Spleen (tissue), 11 donors: ENCODE results near the gene DNAJB14. TPM values are rescaled to one million over a fixed set of nuclear protein-coding genes. Genes with fewer than 3 reads are reported as not detected.

Experiments
- DNase-seq: peaks from one replicate; pipeline ENCODE4 v3.0.0-alpha.2; 2020
- H3K27ac ChIP-seq, 8 donors: fragments of 200-600 bp; sonication (generic) in 7 of 8; 1 replicate in 4 of 8; 2 replicates in 4 of 8; pipeline versions ENCODE4 v1.5.0 to v1.8.0; 2016 to 2021; ENCODE audit warnings: inconsistent platforms in 4 of 8, mild to moderate bottlenecking in 4 of 8, moderate library complexity in 1 of 8
- H3K27me3 ChIP-seq, 7 donors: fragments of 200-600 bp; sonication (generic) in 6 of 7; replicated peaks in 1 of 7; 1 replicate in 4 of 7; 2 replicates in 3 of 7; pipeline versions ENCODE4 v1.5.0 to v1.8.0; 2016 to 2021; ENCODE audit warnings: inconsistent platforms in 3 of 7, mild to moderate bottlenecking in 1 of 7
- H3K36me3 ChIP-seq, 6 donors: fragments of 200-600 bp; sonication (generic) in 5 of 6; 1 replicate in 4 of 6; 2 replicates in 2 of 6; pipeline versions ENCODE4 v1.5.0 to v1.8.0; 2016 to 2021; ENCODE audit warnings: inconsistent platforms in 2 of 6
- H3K4me1 ChIP-seq, 6 donors: fragments of 200-600 bp; sonication (generic) in 5 of 6; 1 replicate in 3 of 6; 2 replicates in 3 of 6; pipeline versions ENCODE4 v1.5.0 to v1.8.0; 2016 to 2021; ENCODE audit warnings: inconsistent platforms in 3 of 6
- H3K4me3 ChIP-seq, 8 donors: fragments of 200-600 bp; sonication (generic) in 7 of 8; 1 replicate in 4 of 8; 2 replicates in 4 of 8; pipeline versions ENCODE4 v1.5.0 to v1.8.0; 2016 to 2021; ENCODE audit warnings: inconsistent platforms in 4 of 8, mild to moderate bottlenecking in 4 of 8, moderate library complexity in 2 of 8
- H3K9me3 ChIP-seq, 8 donors: fragments of 200-600 bp; sonication (generic) in 7 of 8; 1 replicate in 4 of 8; 2 replicates in 4 of 8; pipeline versions ENCODE4 v1.5.0 to v1.8.0; 2016 to 2021; ENCODE audit warnings: inconsistent platforms in 4 of 8
- CTCF ChIP-seq, 11 experiments: fragments of 200-600 bp in 7 of 11; fragments of 450-650 bp in 4 of 11; sonication (generic) in 4 of 11; IDR thresholded peaks in 8 of 11; conservative IDR thresholded peaks in 3 of 11; 1 replicate in 7 of 11; 2 replicates in 4 of 11; pipeline versions ENCODE4 v1.4.0 to v1.8.0; 2016 to 2021; ENCODE audit warnings: antibody characterized with exemption in 11 of 11, inconsistent platforms in 4 of 11, mild to moderate bottlenecking in 1 of 11
- POLR2A ChIP-seq, 3 donors: fragments of 450-650 bp; IDR thresholded peaks; one replicate each; pipeline ENCODE4 v1.5.1; 2017; ENCODE audit warnings: antibody characterized with exemption in 3 of 3, mild to moderate bottlenecking in 1 of 3
- POLR2AphosphoS5 ChIP-seq, 3 donors: sonication (generic); formaldehyde crosslinking; IDR thresholded peaks; one replicate each; pipeline ENCODE4 v1.5.1; 2017; ENCODE audit warnings: antibody characterized with exemption in 3 of 3
- WGBS, 5 donors: extraction: QIAGEN DNeasy Blood & Tissue Kit in 3 of 5; methylation state at CpG; one replicate each; pipeline versions ENCODE4 v1.1.5 to v1.1.7; 2013 to 2018; 5-methylcytosine and 5-hydroxymethylcytosine counted together
- intact Hi-C: fragments of 100-400 bp; cut with DNase I; formaldehyde crosslinking; loops from one replicate; pipeline ENCODE4 v1.15.0; 2023; ENCODE audit warnings: low total_unique reads
- polyA plus RNA-seq, 3 donors: library from polyadenylated mRNA; stranded (reverse); fragments of 200-250 nt; gene quantifications; one replicate each; pipeline ENCODE4 v1.2.1, GENCODE V29; 2013
- total RNA-seq, 7 donors: library from RNA; depleted of rRNA in 3 of 7; stranded (reverse); fragments of >200 nt in 3 of 7; fragmentation: NEBNext Ultra II Directional in 4 of 7; extraction: Animal tissue kit (Norgen Biotek cat#: 25700) in 4 of 7; gene quantifications; one replicate each; pipeline versions ENCODE4 v1.1.0 to v1.2.1, GENCODE V29; 2016 to 2021
- donor health status: healthy with polysubstance abuse.
- donor health status: DM: no; HTN: no; CAD: no; lungs with moderate emphysema.
- donor health status: DM: no; HTN: no; CAD: no.
- donor health status: Bipolar disorder and iron deficiency.
- donor health status: healthy.
- donor health status: DM: no; HTN: no; CAD: no.
- donor health status: DM: yes; HTN: yes; CAD: no.

Gene DNAJB14
- total and polyA plus RNA-seq, 10 donors = 10.6 to 77.7 (median 53.3) TPM

GRCh38 chr4:99983289-99983943, 37.0 kb upstream of the DNAJB14 start:
- H3K4me3 ChIP-seq = no peak overlapping the region
- DNase-seq = no peak
- no peaks in the 10 kb centered on the region for H3K36me3 ChIP-seq
- no peaks in the 10 kb centered on the region for H3K27me3 ChIP-seq
- 60 to 83% (median 73%) methylated on average over 4 of the region's 4 CpGs for WGBS, 5 donors
- no peaks in the 10 kb centered on the region for H3K9me3 ChIP-seq
- TF ChIP-seq POLR2AphosphoS5 (IDR thresholded peaks at IDR 0.05) (no peak), CTCF (IDR thresholded peaks at IDR 0.05 in 8 of 11, conservative IDR thresholded peaks at IDR 0.05 in 3 of 11) (no peak), POLR2A (IDR thresholded peaks at IDR 0.05) (no peak)
- intact Hi-C loops = no loop called here
- H3K4me1 ChIP-seq = no peaks in the 10 kb centered on the region
- H3K27ac ChIP-seq = no peak overlapping the region

DNA sequence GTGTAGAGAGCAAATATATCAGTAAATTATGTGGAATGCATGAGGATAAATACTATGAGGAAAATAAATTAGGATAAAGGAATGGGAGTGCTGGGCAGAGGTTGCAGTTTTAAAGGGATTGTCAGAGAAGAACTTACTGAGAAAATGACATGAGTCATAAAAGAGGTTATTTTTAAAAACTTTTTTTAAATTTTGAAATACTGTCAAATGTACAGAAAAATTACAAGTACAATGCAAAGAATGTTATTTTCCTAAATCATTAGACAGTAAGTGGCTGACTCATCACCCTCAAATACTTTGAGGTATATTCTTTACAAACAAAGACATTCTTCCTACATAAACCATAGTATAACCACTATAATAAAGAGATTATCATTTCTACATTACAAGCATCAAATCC, 33.5 kb upstream of the DNAJB14 start:
- Histone ChIP-seq H3K9me3 (peaks cover 0 to 25% (median 0%) of the 10 kb centered on the region in 8 donors), H3K4me1 (no peaks in the 10 kb centered on the region), H3K4me3 (no peak overlapping the region), H3K27ac (no peak overlapping the region), H3K36me3 (no peaks in the 10 kb centered on the region), H3K27me3 (no peaks in the 10 kb centered on the region)
- TF ChIP-seq POLR2A (IDR thresholded peaks at IDR 0.05) (no peak), CTCF (IDR thresholded peaks at IDR 0.05 in 8 of 11, conservative IDR thresholded peaks at IDR 0.05 in 3 of 11) (no peak), POLR2AphosphoS5 (IDR thresholded peaks at IDR 0.05) (no peak)
- DNase-seq = no peak
- intact Hi-C loops = no loop called here

- H3K4me1 ChIP-seq = no peaks in the 10 kb centered on the region
- H3K27ac ChIP-seq = no peak overlapping the region
- TF ChIP-seq CTCF (IDR thresholded peaks at IDR 0.05 in 8 of 11, conservative IDR thresholded peaks at IDR 0.05 in 3 of 11) (no peak), POLR2A (IDR thresholded peaks at IDR 0.05) (no peak), POLR2AphosphoS5 (IDR thresholded peaks at IDR 0.05) (no peak)
- no peak overlapping the region for H3K4me3 ChIP-seq
- peaks cover 0 to 29% (median 0%) of the 10 kb centered on the region in 8 donors for H3K9me3 ChIP-seq
- intact Hi-C loops = no loop called here
- H3K36me3 ChIP-seq = no peaks in the 10 kb centered on the region
- no peak for DNase-seq
- 93 to 97% (median 94%) methylated on average over 9 to 12 of the region's 12 CpGs for WGBS, 5 donors
- peaks cover 0 to 5% (median 0%) of the 10 kb centered on the region in 7 donors for H3K27me3 ChIP-seq
Measured at GRCh38 chr4:99971453-99972111, 25.2 kb upstream of the DNAJB14 start.

GRCh38 chr4:99968330-99968729, 21.9 kb upstream of the DNAJB14 start:
- no peak overlapping the region for H3K4me3 ChIP-seq
- H3K9me3 ChIP-seq = peaks cover 0 to under 1% (median 0%) of the 10 kb centered on the region in 8 donors
- TF ChIP-seq POLR2A (IDR thresholded peaks at IDR 0.05) (no peak), POLR2AphosphoS5 (IDR thresholded peaks at IDR 0.05) (no peak), CTCF (IDR thresholded peaks at IDR 0.05 in 8 of 11, conservative IDR thresholded peaks at IDR 0.05 in 3 of 11) (no peak)
- no peaks in the 10 kb centered on the region for H3K36me3 ChIP-seq
- H3K4me1 ChIP-seq = no peaks in the 10 kb centered on the region
- intact Hi-C loops = no loop called here
- DNase-seq = no peak
- no peak overlapping the region for H3K27ac ChIP-seq
- H3K27me3 ChIP-seq = peaks cover 0 to 5% (median 0%) of the 10 kb centered on the region in 7 donors
- WGBS, 5 donors = 66 to 85% (median 79%) methylated on average over 1 of the region's 1 CpG
